Ectodermal cell (in vitro differentiated cells): ENCODE data around the gene CLINT1.
"Not testable (repeated sequence)": the region's sequence is repeated elsewhere in the genome, so short reads cannot be mapped to it uniquely, and the experiment has no call there.

ENCODE experiments used
- H3K27ac ChIP-seq: 2 replicates; pipeline ENCODE4 v1.7.0; 2013; ENCODE audit warnings: mild to moderate bottlenecking, low read depth, low read length; ENCODE audit not compliant: insufficient read depth, poor library complexity, severe bottlenecking
- H3K27me3 ChIP-seq: 2 replicates; pipeline ENCODE4 v1.7.0; 2013; ENCODE audit warnings: mild to moderate bottlenecking, low read length; ENCODE audit not compliant: insufficient read depth, control insufficient read depth, poor library complexity, severe bottlenecking
- H3K36me3 ChIP-seq: one replicate; pipeline ENCODE4 v1.7.0; 2013; ENCODE audit warnings: low read length; ENCODE audit not compliant: control insufficient read depth, insufficient read depth
- H3K4me1 ChIP-seq: one replicate; pipeline ENCODE4 v1.7.0; 2013; ENCODE audit warnings: low read length; ENCODE audit not compliant: control insufficient read depth, insufficient read depth
- H3K4me3 ChIP-seq: 2 replicates; pipeline ENCODE4 v1.7.0; 2013; ENCODE audit warnings: low read depth, low read length, control low read depth; ENCODE audit not compliant: insufficient read depth
- H3K9me3 ChIP-seq: 2 replicates; pipeline ENCODE4 v1.7.0; 2013; ENCODE audit warnings: mild to moderate bottlenecking, low read length, moderate library complexity; ENCODE audit not compliant: control insufficient read depth
- WGBS, 2 experiments: methylation state at CpG; one replicate each; pipeline ENCODE4 v1.1.7; 2013; ENCODE audit warnings: missing lambda C conversion rate in 2 of 2; 5-methylcytosine and 5-hydroxymethylcytosine counted together

The CLINT1 gene

DNA sequence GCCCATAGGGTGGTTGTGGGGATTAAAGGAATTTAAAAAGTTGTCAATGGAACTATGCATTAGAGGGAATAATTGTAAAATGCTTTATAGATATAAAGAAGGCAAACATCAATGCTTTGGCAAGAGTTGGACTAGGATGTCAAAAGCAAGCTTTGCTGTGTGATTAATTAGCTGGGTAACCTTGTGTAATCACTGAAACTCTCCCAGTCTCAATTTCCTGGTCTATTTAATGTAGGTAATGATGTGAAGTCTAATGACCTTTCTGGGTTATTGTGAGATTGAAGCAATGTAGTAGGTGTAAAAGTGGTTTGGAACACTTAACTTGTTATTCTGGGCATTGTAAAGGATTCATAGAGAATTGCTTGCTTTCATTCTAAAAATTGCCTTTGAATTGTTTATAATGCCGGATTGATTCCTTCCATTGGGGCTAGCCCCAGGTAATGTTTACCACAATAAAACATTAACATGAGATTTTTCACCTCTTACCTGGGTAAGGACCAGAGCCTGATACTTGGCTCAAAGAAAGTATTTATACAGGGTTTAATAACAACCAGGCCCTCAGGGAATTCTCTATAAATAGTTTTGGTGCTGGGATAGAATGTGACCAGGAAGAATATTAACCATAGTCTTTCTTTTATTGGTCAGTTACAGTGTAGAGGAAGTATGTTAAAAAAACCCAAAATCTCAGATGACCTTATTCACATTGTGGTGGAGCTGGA, 30.0 kb upstream of the CLINT1 start:
- no peak overlapping the region for H3K4me3 ChIP-seq
- no peaks in the 10 kb centered on the region for H3K4me1 ChIP-seq
- H3K9me3 ChIP-seq = no peaks in the 10 kb centered on the region
- 88 to 100% methylated on average over 1 of the region's 1 CpG for WGBS, 2 experiments
- no peak overlapping the region for H3K27ac ChIP-seq
- no peaks in the 10 kb centered on the region for H3K27me3 ChIP-seq
- no peaks in the 10 kb centered on the region for H3K36me3 ChIP-seq

GRCh38 chr5:157886796-157887380, 27.9 kb upstream of the CLINT1 start:
- no peaks in the 10 kb centered on the region for H3K4me1 ChIP-seq
- 94 to 95% methylated on average over 27 of the region's 27 CpGs for WGBS, 2 experiments

GRCh38 chr5:157885051-157885450, 26.1 kb upstream of the CLINT1 start:
- H3K36me3 ChIP-seq, H3K4me1 ChIP-seq, H3K27ac ChIP-seq, H3K4me3 ChIP-seq, H3K9me3 ChIP-seq, H3K27me3 ChIP-seq: not testable (repeated sequence)
- WGBS, 2 experiments = 100% methylated on average over 1 of the region's 1 CpG; no CpG with 5 or more reads in 1 of the 2 experiments

More at GRCh38 chr5:157886796-157887380, 27.9 kb upstream of the CLINT1 start:
- no peaks in the 10 kb centered on the region for H3K9me3 ChIP-seq
- H3K27ac ChIP-seq = no peak overlapping the region
- no peak overlapping the region for H3K4me3 ChIP-seq
- no peaks in the 10 kb centered on the region for H3K27me3 ChIP-seq
- no peaks in the 10 kb centered on the region for H3K36me3 ChIP-seq

DNA sequence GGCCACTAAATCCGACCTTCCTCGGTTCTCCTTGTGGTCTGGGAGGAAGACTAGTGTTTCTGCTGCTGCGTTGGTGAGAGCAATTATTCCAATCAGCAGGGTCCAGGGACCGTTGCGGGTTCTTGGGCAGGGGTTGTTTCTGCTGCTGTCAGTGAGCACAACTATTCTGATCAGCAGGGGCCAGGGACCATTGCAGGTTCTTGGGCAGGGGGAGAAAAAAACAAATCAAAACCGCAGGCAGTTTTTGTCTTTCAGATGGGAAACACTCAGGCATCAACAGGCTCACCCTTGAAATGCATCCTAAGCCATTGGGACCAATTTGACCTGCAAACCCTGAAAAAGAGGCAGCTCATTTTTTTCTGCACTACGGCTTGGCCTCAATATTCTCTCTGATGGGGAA, 22.6 kb upstream of the CLINT1 start:
- not testable (repeated sequence) for H3K4me1 ChIP-seq, H3K27ac ChIP-seq, H3K9me3 ChIP-seq, H3K27me3 ChIP-seq, H3K4me3 ChIP-seq, H3K36me3 ChIP-seq
- 18 to 21% methylated on average over 7 of the region's 7 CpGs for WGBS, 2 experiments

- Histone ChIP-seq H3K4me1 (no peaks in the 10 kb centered on the region), H3K36me3 (no peaks in the 10 kb centered on the region), H3K27me3 (no peaks in the 10 kb centered on the region), H3K4me3 (no peak overlapping the region), H3K9me3 (no peaks in the 10 kb centered on the region), H3K27ac (no peak overlapping the region)
- WGBS, 2 experiments = 84 to 100% methylated on average over 1 to 2 of the region's 2 CpGs
Observed at GRCh38 chr5:157877821-157878220, 18.9 kb upstream of the CLINT1 start.

DNA sequence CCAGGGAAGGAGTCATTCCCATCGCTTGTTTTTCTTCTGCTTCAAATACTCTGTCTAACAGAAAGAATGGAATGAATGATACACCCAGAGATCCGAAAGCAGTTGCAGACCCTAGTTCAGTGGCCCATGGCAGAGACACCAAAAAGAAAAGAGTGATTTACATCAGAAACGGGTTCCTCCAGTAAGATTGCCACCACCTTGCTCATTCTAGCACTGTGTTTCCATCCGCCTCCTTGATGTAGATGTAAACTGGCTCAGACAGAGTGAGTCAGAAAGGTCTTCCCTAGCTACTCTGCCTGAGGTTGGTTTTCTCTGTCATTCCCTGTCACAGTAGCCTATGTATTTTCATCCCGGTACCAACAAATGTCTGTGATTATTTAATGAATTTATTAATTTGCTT, 15.9 kb upstream of the CLINT1 start:
- Histone ChIP-seq H3K4me3 (no peak overlapping the region), H3K27ac (no peak overlapping the region), H3K36me3 (no peaks in the 10 kb centered on the region), H3K4me1 (no peaks in the 10 kb centered on the region), H3K27me3 (no peaks in the 10 kb centered on the region), H3K9me3 (no peaks in the 10 kb centered on the region)
- WGBS, 2 experiments = 87 to 90% methylated on average over 5 of the region's 5 CpGs

- WGBS, 2 experiments = 89 to 94% methylated on average over 6 of the region's 7 CpGs
- Histone ChIP-seq H3K27ac (no peak overlapping the region), H3K4me1 (no peaks in the 10 kb centered on the region), H3K4me3 (no peak overlapping the region), H3K9me3 (no peaks in the 10 kb centered on the region), H3K36me3 (no peaks in the 10 kb centered on the region), H3K27me3 (no peaks in the 10 kb centered on the region)
Observed at GRCh38 chr5:157870837-157871834, 12.2 kb upstream of the CLINT1 start.

DNA sequence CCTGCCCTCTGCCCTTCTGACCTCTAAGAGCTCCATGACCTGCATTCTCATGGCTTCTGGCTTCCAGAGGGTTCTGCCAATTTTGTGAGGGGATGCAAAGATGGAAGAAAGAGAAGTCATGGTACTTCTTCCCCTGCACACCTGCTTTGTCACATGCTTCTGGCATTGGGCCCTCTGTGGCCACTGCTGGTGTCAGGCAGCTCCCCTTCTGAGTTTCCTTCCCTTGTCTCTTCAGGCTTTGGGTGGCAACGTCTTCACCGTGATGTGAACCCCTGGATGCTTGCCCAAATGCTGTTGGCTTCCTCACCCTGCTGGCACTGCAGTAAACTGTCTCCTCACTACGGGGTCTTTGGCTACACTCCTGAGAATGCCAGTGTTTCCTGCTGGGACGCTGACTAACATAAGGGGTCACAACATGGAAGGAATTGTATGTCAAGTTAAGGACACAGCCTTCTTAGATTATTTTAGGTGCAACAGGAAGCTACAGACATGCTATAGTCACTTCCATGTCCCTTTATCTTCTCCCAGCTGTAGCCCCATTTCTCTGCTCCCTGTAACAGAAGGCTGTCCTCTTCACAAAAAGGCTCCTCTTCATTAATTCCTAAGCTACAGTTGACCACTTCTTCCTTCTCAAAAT, 8.9 kb upstream of the CLINT1 start:
- no peaks in the 10 kb centered on the region for H3K27me3 ChIP-seq
- WGBS, 2 experiments = 81 to 82% methylated on average over 4 of the region's 4 CpGs

GRCh38 chr5:157866536-157866935, 7.6 kb upstream of the CLINT1 start:
- H3K4me1 ChIP-seq = no peaks in the 10 kb centered on the region
- no peaks in the 10 kb centered on the region for H3K9me3 ChIP-seq
- H3K4me3 ChIP-seq = no peak overlapping the region
- H3K27ac ChIP-seq = no peak overlapping the region
- 33 to 45% methylated on average over 1 to 2 of the region's 2 CpGs for WGBS, 2 experiments
- H3K27me3 ChIP-seq = no peaks in the 10 kb centered on the region
- H3K36me3 ChIP-seq = no peaks in the 10 kb centered on the region

More for the DNA sequence above, 8.9 kb upstream of the CLINT1 start:
- no peak overlapping the region for H3K27ac ChIP-seq
- no peak overlapping the region for H3K4me3 ChIP-seq
- H3K36me3 ChIP-seq = no peaks in the 10 kb centered on the region
- no peaks in the 10 kb centered on the region for H3K9me3 ChIP-seq
- no peaks in the 10 kb centered on the region for H3K4me1 ChIP-seq
